HG03060 (cell line): ENCODE results near the gene ZNF500.
A peak's percentile ranks its signal among the peaks of the same experiment; 100 is the strongest.

ENCODE experiments used
- ATAC-seq: cut with Tn5 transposase; IDR thresholded peaks from one replicate; pipeline ENCODE4 v1.9.1; 2021; ENCODE audit warnings: low read depth, moderate number of reproducible peaks; ENCODE audit not compliant: unreplicated experiment

The ZNF500 gene

GRCh38 chr16:4766875-4767628 lies at the start of gene ZNF500:
TSS of gene ZNF500 (minus strand) at chr16:4767162. CDS start at chr16:4765978, 1,184 bp downstream.
- ATAC-seq: peak; percentile 47

- no peak for ATAC-seq
These were observed 47.7 kb upstream of the ZNF500 start for GRCh38 chr16:4814542-4815173.

GRCh38 chr16:4814046-4814445 lies 47.1 kb upstream of the ZNF500 start:
- no peak for ATAC-seq

- ATAC-seq: no peak
These were observed 46.5 kb upstream of the ZNF500 start for GRCh38 chr16:4813251-4814003.

GRCh38 chr16:4811773-4812172 lies 44.8 kb upstream of the ZNF500 start:
- ATAC-seq: no peak

GRCh38 chr16:4811242-4811641 lies 44.3 kb upstream of the ZNF500 start:
- no peak for ATAC-seq

- ATAC-seq: no peak
These were observed 39.3 kb upstream of the ZNF500 start for GRCh38 chr16:4806280-4806679.

- ATAC-seq: no peak
These were observed 38.3 kb upstream of the ZNF500 start for GRCh38 chr16:4805231-4805630.

- no peak for ATAC-seq
These were observed 37.2 kb upstream of the ZNF500 start for GRCh38 chr16:4803898-4804762.

- ATAC-seq: no peak
These were observed 36.5 kb upstream of the ZNF500 start for GRCh38 chr16:4803401-4803844.

- peak; percentile 95 for ATAC-seq
These were observed 35.8 kb upstream of the ZNF500 start for GRCh38 chr16:4802659-4803287.

GRCh38 chr16:4801962-4802658 lies 35.1 kb upstream of the ZNF500 start, which contains the start of gene ROGDI:
TSS of gene ROGDI (minus strand) at chr16:4802633. CDS start at chr16:4802571, 62 bp downstream.
- peak; percentile 14 for ATAC-seq

GRCh38 chr16:4801051-4801961 lies 34.3 kb upstream of the ZNF500 start:
- no peak for ATAC-seq

GRCh38 chr16:4800290-4801041 lies 33.5 kb upstream of the ZNF500 start:
- ATAC-seq: no peak

GRCh38 chr16:4799171-4799855 lies 32.4 kb upstream of the ZNF500 start:
- ATAC-seq: no peak

- no peak for ATAC-seq
These were observed 31.5 kb upstream of the ZNF500 start for GRCh38 chr16:4798456-4798855.

- no peak for ATAC-seq
These were observed 30.9 kb upstream of the ZNF500 start for GRCh38 chr16:4797805-4798252.
